ENCODE data around the gene ZC3H8. TPM values are rescaled to one million over a fixed set of nuclear protein-coding genes. Genes with fewer than 3 reads are reported as not detected.
"Not testable (repeated sequence)": the region's sequence is repeated elsewhere in the genome, so short reads cannot be mapped to it uniquely, and the experiment has no call there.

The ZC3H8 gene
- total RNA-seq, 2 experiments from 2014 or later = 13.0 to 16.0 TPM

DNA sequence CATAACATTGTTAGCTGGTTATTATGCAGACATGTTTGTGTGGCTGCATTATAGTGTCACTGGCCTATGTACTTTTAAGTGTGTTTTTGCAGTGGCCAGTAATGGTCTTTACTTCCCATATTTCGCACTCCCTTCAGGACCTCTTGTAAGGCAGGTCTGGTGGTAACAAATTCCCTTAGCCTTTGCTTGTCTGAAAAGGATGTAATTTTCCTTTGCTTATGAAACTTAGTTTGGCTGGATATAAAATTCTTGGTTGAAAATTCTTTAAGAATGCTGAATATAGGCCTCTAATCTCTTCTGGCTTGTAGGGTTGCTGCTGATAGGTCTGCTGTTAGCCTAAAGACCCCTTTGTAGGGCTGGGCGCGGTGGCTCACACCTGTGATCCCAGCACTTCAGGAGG is 34.7 kb downstream of the ZC3H8 start:
- Mint-ChIP-seq H3K27ac (no peak overlapping the region), H3K36me3 (ENCODE audit: low read depth) (peaks cover 49% of the 10 kb centered on the region), H3K27me3 (ENCODE audit: low read depth) (no peaks in the 10 kb centered on the region), H3K4me3 (no peak overlapping the region), H3K4me1 (ENCODE audit: low read depth) (no peaks in the 10 kb centered on the region), H3K9me3 (ENCODE audit: insufficient read depth) (peaks cover 7% of the 10 kb centered on the region)
- ATAC-seq (no peak), DNase-seq (no peak)
- ChIA-PET CTCF (interaction anchor here (0.6 kb wide), 1 partner anchor 98 kb away, joined by 3 read pairs; no protein-coding TSS in a partner anchor), POLR2A (no interaction called here)

DNA sequence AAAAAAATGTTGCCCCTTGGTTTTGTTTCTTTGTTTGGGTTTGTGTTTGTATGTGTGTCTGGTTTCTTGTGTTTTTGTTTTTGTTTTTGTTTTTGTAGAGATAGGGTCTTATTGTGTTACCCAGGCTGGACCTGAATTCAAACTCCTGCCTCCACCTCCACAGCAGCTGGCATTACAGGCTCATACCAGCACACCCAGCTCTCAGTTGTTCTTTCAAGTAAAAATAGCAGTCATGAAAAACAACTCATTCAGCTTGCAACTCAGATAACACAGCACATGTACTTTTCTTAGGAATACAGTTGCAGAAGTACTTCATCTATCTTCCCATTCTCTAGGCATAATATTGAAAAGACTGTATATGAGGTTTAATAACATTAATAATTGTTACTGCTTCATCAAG is 37.0 kb downstream of the ZC3H8 start:
- Mint-ChIP-seq H3K27me3 (ENCODE audit: low read depth) (no peaks in the 10 kb centered on the region), H3K9me3 (ENCODE audit: insufficient read depth) (peaks cover 7% of the 10 kb centered on the region), H3K4me3 (no peak overlapping the region), H3K27ac (no peak overlapping the region), H3K36me3 (ENCODE audit: low read depth) (peaks cover 52% of the 10 kb centered on the region), H3K4me1 (ENCODE audit: low read depth) (no peaks in the 10 kb centered on the region)
- ChIA-PET POLR2A (no interaction called here), CTCF (interaction anchor here (1.2 kb wide), 1 partner anchor 37 kb away, joined by 3 read pairs; the partner anchor contains the start of gene ZC3H8)
- DNase-seq = no peak
- ATAC-seq = no peak

DNA sequence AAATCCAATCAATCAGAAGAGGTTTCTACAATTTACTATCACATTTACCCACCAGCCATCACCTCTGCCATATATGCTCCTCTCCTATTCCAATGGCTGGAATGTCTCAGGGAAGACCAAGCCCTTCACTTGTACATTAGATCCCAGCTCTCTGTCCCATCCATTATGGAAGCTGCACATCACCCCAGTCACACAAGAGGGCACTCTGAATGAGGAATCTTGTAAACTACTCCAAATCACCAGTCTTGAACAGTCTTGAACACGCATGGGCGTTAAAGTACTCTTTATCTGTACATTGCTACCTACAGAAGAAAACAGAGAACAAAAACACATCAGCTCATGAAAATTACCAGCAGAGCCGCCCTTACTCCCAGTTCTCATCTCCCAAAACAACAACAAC is 38.7 kb downstream of the ZC3H8 start:
- ATAC-seq (no peak), DNase-seq (no peak)
- Mint-ChIP-seq H3K4me1 (ENCODE audit: low read depth) (no peaks in the 10 kb centered on the region), H3K4me3 (no peak overlapping the region), H3K36me3 (ENCODE audit: low read depth) (peaks cover 44% of the 10 kb centered on the region), H3K27me3 (ENCODE audit: low read depth) (no peaks in the 10 kb centered on the region), H3K27ac (no peak overlapping the region), H3K9me3 (ENCODE audit: insufficient read depth) (peaks cover 5% of the 10 kb centered on the region)
- ChIA-PET POLR2A (no interaction called here), CTCF (interaction anchor here (0.5 kb wide), 1 partner anchor 245 kb away, joined by 3 read pairs; no protein-coding TSS in a partner anchor)

DNA sequence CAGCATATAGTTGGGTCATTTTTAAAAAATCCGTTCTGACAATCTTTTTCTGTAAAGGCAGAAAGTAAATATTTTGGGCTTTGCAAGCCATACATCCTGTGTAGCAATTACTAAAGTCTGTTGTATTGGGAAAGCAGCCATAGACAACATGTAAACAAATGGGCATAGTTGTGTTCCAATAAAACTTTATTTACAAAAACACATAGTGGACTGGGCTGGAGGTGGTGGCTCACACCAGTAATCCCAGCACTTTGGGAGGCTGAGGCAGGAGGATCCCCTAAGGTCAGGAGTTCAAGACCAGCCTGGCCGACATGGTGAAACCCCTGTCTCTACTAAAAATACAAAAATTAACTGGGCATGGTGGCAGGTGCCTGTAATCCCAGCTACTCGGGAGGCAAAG is 46.9 kb downstream of the ZC3H8 start:
- H3K4me3 Mint-ChIP-seq; ATAC-seq; H3K27me3 Mint-ChIP-seq (ENCODE audit: low read depth); CTCF ChIA-PET; H3K4me1 Mint-ChIP-seq (ENCODE audit: low read depth); POLR2A ChIA-PET; H3K27ac Mint-ChIP-seq; DNase-seq: not testable (repeated sequence)
- Mint-ChIP-seq H3K9me3 (ENCODE audit: insufficient read depth) (peaks cover 20% of the 10 kb centered on the region), H3K36me3 (ENCODE audit: low read depth) (peaks cover 36% of the 10 kb centered on the region)

DNA sequence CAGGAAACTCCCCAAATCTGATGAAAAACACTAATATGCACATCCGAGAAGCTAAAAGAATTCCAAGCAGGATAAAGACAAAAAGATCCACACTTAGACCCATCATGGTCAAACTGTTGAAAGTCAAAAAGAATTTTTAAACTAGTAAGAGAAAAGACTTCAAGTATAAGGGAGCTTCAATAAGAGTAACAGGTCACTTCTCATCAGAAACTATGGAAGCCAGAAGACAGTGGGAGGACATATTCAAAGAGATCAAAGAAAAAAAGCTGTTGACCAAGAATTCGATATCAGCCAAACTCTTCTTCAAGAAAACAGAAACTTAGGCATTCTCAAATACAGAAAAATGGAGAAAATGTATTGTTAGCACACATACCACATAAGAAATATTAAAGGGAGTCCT is 50.4 kb downstream of the ZC3H8 start:
- no peak for ATAC-seq
- ChIA-PET CTCF (interaction anchor here (1.1 kb wide), 1 partner anchor 13 kb away, joined by 3 read pairs; no protein-coding TSS in a partner anchor), POLR2A (no interaction called here)
- no peak overlapping the region for H3K4me3 Mint-ChIP-seq
- peaks cover 15% of the 10 kb centered on the region for H3K36me3 Mint-ChIP-seq (ENCODE audit: low read depth)
- peaks cover 26% of the 10 kb centered on the region for H3K9me3 Mint-ChIP-seq (ENCODE audit: insufficient read depth)
- DNase-seq = no peak
- H3K4me1 Mint-ChIP-seq (ENCODE audit: low read depth) = no peaks in the 10 kb centered on the region
- H3K27me3 Mint-ChIP-seq (ENCODE audit: low read depth) = no peaks in the 10 kb centered on the region
- no peak overlapping the region for H3K27ac Mint-ChIP-seq

DNA sequence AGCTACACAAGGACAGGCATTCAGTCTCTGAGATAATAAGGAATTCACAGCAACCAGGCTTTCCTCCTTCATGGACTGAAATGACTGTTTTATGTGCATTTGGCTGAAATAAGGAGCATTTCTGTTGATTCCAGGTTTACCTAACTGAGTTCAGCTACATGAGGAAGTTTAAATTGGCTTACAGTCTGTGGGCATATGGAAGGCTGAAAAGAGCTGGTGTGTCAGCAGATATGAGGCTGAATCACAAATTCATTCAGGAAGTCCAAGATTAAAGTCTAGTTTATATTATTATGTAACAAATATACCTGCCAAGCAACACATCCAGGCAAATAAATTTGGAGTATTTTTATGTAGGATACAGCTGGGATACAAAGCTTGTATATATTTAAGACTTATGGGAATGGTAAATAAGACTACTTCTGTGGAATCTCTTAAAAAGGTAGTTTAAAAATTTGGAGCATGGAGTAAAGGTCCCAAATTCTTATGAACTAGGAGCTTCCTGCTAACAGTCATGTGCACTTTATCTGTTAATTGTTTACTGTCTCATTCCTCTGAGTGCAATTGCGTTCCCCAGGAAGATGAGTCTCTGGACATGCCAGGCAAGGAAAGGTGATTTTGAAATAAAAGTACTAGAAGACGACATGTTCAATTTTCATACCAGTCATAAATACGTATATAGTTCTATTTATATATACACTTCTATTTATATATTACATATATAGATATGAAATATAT is 53.0 kb downstream of the ZC3H8 start:
- Mint-ChIP-seq H3K4me3 (no peak overlapping the region), H3K9me3 (ENCODE audit: insufficient read depth) (peaks cover 26% of the 10 kb centered on the region), H3K36me3 (ENCODE audit: low read depth) (peaks cover 7% of the 10 kb centered on the region), H3K27me3 (ENCODE audit: low read depth) (no peaks in the 10 kb centered on the region), H3K4me1 (ENCODE audit: low read depth) (no peaks in the 10 kb centered on the region), H3K27ac (no peak overlapping the region)
- ChIA-PET POLR2A (interaction anchor here (1.0 kb wide), 1 partner anchor 10 kb away, joined by 3 read pairs; no protein-coding TSS in a partner anchor), CTCF (interaction anchor here (1.0 to 1.3 kb wide), 2 partner anchors 28 to 80 kb away, joined by 3 to 4 read pairs; no protein-coding TSS in a partner anchor)
- ATAC-seq = no peak
- no peak for DNase-seq

DNA sequence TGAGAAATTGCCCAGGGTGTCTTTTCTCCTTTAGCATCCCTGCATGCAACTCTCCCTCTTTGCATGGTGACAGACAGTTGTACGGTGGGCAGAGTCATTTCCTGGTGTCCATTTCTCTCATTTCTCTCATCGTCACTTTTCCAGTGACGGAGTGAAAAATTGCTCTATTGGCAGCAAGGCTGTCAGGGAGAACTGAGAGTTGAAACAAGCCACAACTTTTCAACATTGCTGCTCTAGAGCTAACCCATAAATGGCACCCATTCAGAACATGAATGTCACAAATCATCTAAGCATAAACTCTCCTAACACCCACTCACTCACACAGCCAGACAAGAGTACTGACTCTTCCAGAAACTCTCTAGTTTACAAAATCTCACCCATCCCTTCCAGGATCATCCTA is 55.7 kb downstream of the ZC3H8 start:
- no peaks in the 10 kb centered on the region for H3K27me3 Mint-ChIP-seq (ENCODE audit: low read depth)
- peaks cover 15% of the 10 kb centered on the region for H3K9me3 Mint-ChIP-seq (ENCODE audit: insufficient read depth)
- no peak overlapping the region for H3K27ac Mint-ChIP-seq
- peaks cover 13% of the 10 kb centered on the region for H3K4me1 Mint-ChIP-seq (ENCODE audit: low read depth)
- no peak overlapping the region for H3K4me3 Mint-ChIP-seq
- ATAC-seq (no peak), DNase-seq (no peak)
- ChIA-PET CTCF (interaction anchor here (1.0 kb wide), 1 partner anchor 9 kb away, joined by 4 read pairs; no protein-coding TSS in a partner anchor), POLR2A (no interaction called here)
- H3K36me3 Mint-ChIP-seq (ENCODE audit: low read depth) = peaks cover 3% of the 10 kb centered on the region

DNA sequence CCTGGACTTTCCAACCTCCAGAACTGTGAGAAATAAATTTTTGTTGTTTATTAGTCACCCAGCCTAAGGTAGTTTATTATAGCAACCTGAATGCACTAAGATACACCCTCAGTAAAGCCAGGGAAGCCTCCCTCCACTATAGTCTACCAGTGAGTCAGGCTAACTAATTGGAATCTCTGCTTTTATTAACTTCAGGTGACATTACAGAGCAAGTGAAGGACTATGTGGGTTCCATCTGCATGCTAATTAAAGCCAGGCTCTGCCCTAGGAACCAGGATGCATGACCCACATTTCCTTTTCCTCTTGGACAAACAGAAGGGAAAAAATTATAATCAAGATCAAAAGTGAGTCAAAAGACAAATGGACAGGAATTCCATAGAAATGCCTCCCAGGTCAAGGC is 56.1 kb downstream of the ZC3H8 start:
- H3K36me3 Mint-ChIP-seq (ENCODE audit: low read depth) = peaks cover 2% of the 10 kb centered on the region
- H3K9me3 Mint-ChIP-seq (ENCODE audit: insufficient read depth) = peaks cover 13% of the 10 kb centered on the region
- DNase-seq (no peak), ATAC-seq (no peak)
- H3K4me1 Mint-ChIP-seq (ENCODE audit: low read depth) = peaks cover 16% of the 10 kb centered on the region
- H3K27ac Mint-ChIP-seq = no peak overlapping the region
- POLR2A ChIA-PET = interaction anchor here (0.6 kb wide), 1 partner anchor 24 kb away, joined by 3 read pairs; no protein-coding TSS in a partner anchor
- H3K4me3 Mint-ChIP-seq = no peak overlapping the region
- H3K27me3 Mint-ChIP-seq (ENCODE audit: low read depth) = no peaks in the 10 kb centered on the region
- CTCF ChIA-PET = interaction anchor here (1.0 kb wide), 1 partner anchor 8 kb away, joined by 4 read pairs; no protein-coding TSS in a partner anchor

DNA sequence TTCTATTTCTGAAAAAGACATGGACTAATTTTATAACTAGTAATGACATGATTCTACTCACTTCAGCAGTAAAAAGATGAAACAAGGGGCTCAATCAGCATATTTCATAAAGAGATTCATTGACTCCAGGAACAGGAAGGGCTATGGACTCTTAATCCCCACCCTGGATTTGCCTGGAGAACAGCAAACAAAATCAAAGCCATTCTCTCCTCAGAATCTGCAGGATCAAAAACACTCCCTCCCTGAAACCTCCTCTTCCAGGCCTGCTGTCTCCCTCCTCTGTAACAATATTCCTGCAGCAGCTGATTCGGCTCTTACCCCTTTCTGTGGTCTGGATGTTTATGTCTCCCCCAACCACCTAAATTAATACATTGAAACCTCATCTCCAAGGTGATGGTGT is 57.0 kb downstream of the ZC3H8 start:
- Mint-ChIP-seq H3K27me3 (ENCODE audit: low read depth) (no peaks in the 10 kb centered on the region), H3K9me3 (ENCODE audit: insufficient read depth) (peaks cover 5% of the 10 kb centered on the region), H3K36me3 (ENCODE audit: low read depth) (no peaks in the 10 kb centered on the region), H3K4me1 (ENCODE audit: low read depth) (peaks cover 16% of the 10 kb centered on the region), H3K4me3 (no peak overlapping the region), H3K27ac (no peak overlapping the region)
- POLR2A ChIA-PET = interaction anchor here (0.6 kb wide), 1 partner anchor 23 kb away, joined by 3 read pairs; no protein-coding TSS in a partner anchor
- CTCF ChIA-PET = interaction anchor here (0.7 kb wide), 1 partner anchor 18 kb away, joined by 3 read pairs; no protein-coding TSS in a partner anchor
- DNase-seq (no peak), ATAC-seq (no peak)

DNA sequence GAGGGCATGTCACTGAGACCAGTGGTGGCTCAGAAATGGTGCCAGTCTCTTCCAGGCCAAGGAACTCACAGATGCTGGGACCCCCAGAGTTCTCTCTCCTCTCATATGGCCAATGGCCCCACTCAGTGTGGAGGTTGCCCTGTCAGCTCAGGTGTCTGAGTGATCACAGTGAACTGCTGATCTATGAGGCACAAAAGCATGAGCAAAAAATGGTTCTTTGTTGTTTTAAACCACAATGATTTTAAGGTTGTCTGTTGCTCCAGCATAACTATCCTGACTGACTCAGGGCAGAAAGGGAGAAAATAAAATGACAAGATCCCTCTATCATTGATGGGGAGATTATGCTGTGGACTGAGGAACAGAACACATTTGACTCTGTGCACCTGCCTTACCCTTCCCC is 58.9 kb downstream of the ZC3H8 start:
- no peaks in the 10 kb centered on the region for H3K36me3 Mint-ChIP-seq (ENCODE audit: low read depth)
- no peak for ATAC-seq

DNA sequence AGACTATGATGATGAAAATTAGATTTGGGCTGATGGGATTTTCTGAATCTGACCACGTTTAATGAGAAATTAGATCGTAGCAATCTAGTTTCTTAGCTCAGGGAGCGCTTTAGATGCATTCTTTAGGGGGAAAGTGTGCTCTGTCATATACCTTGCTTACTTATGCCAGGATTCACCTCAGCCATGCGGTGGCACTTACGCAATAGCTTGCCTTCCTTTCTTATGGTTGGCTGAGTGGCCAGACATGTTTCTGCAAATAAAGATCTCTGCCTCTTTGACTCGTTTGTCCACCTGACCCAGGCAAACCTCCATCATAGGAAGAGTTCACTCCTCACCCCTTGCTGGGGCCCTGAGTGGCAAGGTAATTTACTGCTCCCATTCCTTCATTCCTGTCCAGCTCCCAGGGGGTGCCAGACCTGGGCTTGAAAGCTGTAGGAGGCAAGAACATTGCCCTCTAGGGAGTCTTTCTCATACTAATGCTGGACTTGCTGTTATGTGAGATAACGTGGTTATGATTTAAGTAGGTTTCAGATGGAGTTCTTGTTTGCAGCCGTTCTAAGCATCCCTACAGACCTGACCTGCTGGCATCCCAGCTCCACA is 59.6 kb downstream of the ZC3H8 start:
- H3K36me3 Mint-ChIP-seq (ENCODE audit: low read depth) = no peaks in the 10 kb centered on the region
- H3K9me3 Mint-ChIP-seq (ENCODE audit: insufficient read depth) = no peaks in the 10 kb centered on the region
- CTCF ChIA-PET = interaction anchor here (0.6 to 1.2 kb wide), 2 partner anchors 56 to 272 kb away, joined by 3 read pairs; no protein-coding TSS in a partner anchor
- POLR2A ChIA-PET = interaction anchor here (0.9 kb wide), 1 partner anchor 13 kb away, joined by 3 read pairs; no protein-coding TSS in a partner anchor
- peaks cover 20% of the 10 kb centered on the region for H3K4me1 Mint-ChIP-seq (ENCODE audit: low read depth)
- DNase-seq = no peak
- no peak overlapping the region for H3K27ac Mint-ChIP-seq
- ATAC-seq = no peak
- H3K27me3 Mint-ChIP-seq (ENCODE audit: low read depth) = no peaks in the 10 kb centered on the region
- H3K4me3 Mint-ChIP-seq = no peak overlapping the region

More for the DNA sequence above, 58.9 kb downstream of the ZC3H8 start:
- Mint-ChIP-seq H3K27ac (no peak overlapping the region), H3K4me3 (no peak overlapping the region), H3K4me1 (ENCODE audit: low read depth) (peaks cover 16% of the 10 kb centered on the region), H3K9me3 (ENCODE audit: insufficient read depth) (no peaks in the 10 kb centered on the region), H3K27me3 (ENCODE audit: low read depth) (no peaks in the 10 kb centered on the region)
- no peak for DNase-seq
- ChIA-PET CTCF (interaction anchor here (0.6 kb wide), 1 partner anchor 55 kb away, joined by 3 read pairs; no protein-coding TSS in a partner anchor), POLR2A (interaction anchor here (0.5 kb wide), 1 partner anchor 43 kb away, joined by 3 read pairs; no protein-coding TSS in a partner anchor)

DNA sequence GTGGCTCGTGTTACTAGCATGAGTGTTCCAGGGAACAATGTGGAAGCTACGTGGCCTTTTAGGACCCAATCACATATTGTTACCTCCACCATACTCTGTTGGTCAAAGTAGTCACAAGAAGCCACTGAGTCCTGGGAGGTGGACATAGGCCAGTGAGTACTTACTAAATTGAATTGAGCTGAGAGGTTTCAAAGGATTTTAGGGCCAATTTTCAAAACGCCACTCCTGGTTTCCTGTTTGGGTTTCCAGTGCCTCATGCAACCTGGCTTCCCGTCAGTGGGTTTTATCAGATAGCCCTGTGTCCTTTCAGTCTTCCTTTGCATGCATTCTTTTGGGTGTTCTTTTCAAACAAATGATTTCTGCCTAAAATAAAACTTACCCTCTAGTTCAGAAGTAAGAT is 60.4 kb downstream of the ZC3H8 start:
- CTCF ChIA-PET = interaction anchor here (1.2 to 1.5 kb wide), 2 partner anchors 65 to 273 kb away, joined by 3 read pairs; no protein-coding TSS in a partner anchor
- H3K27ac Mint-ChIP-seq = peak overlapping the region; percentile 18
- no peak overlapping the region for H3K4me3 Mint-ChIP-seq
- H3K27me3 Mint-ChIP-seq (ENCODE audit: low read depth) = no peaks in the 10 kb centered on the region
- ATAC-seq (no peak), DNase-seq (no peak)
- POLR2A ChIA-PET = no interaction called here
- H3K36me3 Mint-ChIP-seq (ENCODE audit: low read depth) = no peaks in the 10 kb centered on the region
- H3K4me1 Mint-ChIP-seq (ENCODE audit: low read depth) = peaks cover 22% of the 10 kb centered on the region
- H3K9me3 Mint-ChIP-seq (ENCODE audit: insufficient read depth) = no peaks in the 10 kb centered on the region

All from activated CD8-positive, alpha-beta T cell treated with anti-CD3 and anti-CD28 coated beads, Interleukin-2, amount 10 ng/mL, durations not matched to agents 7 days and 5 days (primary cell).